A549 treated with RU486 at 1 μM for 4 hours (cell line): Measurements from ENCODE around the gene METTL25. TPM values are rescaled to one million over a fixed set of nuclear protein-coding genes. Genes with fewer than 3 reads are reported as not detected.

Experiments
- total RNA-seq: library from RNA; stranded (reverse); fragments of 200-300 nt; extraction: Qiagen RNA extraction; gene quantifications from 5 replicates; pipeline ENCODE4 v1.2.3, GENCODE V29; 2022; ENCODE audit warnings: low read depth

Gene METTL25
- 1.9 to 3.8 TPM (median 2.7 TPM) in 5 replicates for total RNA-seq

GRCh38 chr12:82358200-82359114, at the start of gene METTL25, which contains the start of gene CCDC59:
Gene METTL25 (plus strand): TSS chr12:82358529. CDS start chr12:82358566, 37 bp downstream.
Gene CCDC59 (minus strand): TSS chr12:82358387. CDS start chr12:82358376, 11 bp downstream.

Other genes with a start within 250 kb of the METTL25 start
- 51.7 to 75.1 TPM (median 57.7 TPM) in 5 replicates for gene CCDC59, start 142 bp upstream of the METTL25 start, total RNA-seq